Kidney glomerular epithelial cell (primary cell): ENCODE data around the gene UBE2M.
"Not testable (repeated sequence)": the region's sequence is repeated elsewhere in the genome, so short reads cannot be mapped to it uniquely, and the experiment has no call there.

Experiments used
- DNase-seq: peaks from one replicate; lab custom pipeline; 2025; lab: John Stamatoyannopoulos, UW

The UBE2M gene

GRCh38 chr19:58539169-58539559 lies 19.2 kb downstream of the UBE2M start:
- DNase-seq, result not testable (repeated sequence)

DNA sequence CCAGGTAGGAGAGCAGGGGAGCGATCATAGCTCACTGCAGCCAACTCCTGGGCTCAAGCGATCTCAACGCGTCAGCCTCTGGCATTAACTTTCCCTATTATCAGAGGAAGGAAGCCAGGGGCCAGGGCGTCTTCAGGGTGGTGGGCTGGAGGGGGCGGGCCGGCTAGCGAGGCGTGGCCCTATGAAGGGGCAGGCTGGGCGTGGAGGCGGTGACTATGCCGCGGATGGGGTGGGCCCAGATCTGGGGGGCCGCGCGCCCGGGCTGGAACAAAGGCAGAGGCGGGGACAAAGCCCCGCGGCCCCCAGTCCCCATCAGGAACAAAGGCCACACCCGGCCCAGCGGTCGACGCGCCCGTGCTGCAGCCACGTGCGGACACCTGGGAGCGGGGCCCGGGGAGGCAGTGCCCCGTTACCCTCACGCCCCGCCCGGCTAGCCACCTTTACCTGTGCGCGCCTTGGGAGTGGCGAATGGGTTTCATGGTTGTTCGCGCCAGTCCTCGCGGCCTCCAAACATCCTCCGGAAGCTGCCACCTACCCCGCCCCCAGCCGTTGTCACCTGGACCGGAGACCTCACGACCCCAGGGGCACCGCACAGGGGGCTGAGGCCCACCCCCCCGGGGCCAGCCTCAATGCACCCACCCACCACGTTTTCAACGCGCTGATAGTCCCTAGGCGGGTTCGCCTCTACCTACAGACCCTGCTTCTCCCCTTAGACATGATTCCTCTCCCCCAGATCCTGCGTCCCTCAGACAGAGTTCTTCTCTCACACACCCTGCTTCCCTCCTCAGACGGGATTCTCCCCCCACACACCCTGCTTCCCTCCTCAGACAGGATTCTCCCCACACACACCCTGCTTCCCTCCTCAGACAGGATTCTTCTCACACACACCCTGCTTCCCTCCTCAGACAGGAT lies 19.9 kb downstream of the UBE2M start:
- no peak for DNase-seq

GRCh38 chr19:58536852-58537798 lies 21.3 kb downstream of the UBE2M start:
- DNase-seq, result no peak

- DNase-seq, result no peak
Observed at GRCh38 chr19:58535857-58536256, 22.6 kb downstream of the UBE2M start.

- DNase-seq, result no peak
Observed at GRCh38 chr19:58531034-58531840, 27.2 kb downstream of the UBE2M start.

- no peak for DNase-seq
Observed at GRCh38 chr19:58529405-58529804, 29.0 kb downstream of the UBE2M start.

- DNase-seq, result no peak
Observed at GRCh38 chr19:58522709-58523108, 35.7 kb downstream of the UBE2M start.

- DNase-seq, result no peak
Observed at GRCh38 chr19:58521651-58522050, 36.8 kb downstream of the UBE2M start.

DNA sequence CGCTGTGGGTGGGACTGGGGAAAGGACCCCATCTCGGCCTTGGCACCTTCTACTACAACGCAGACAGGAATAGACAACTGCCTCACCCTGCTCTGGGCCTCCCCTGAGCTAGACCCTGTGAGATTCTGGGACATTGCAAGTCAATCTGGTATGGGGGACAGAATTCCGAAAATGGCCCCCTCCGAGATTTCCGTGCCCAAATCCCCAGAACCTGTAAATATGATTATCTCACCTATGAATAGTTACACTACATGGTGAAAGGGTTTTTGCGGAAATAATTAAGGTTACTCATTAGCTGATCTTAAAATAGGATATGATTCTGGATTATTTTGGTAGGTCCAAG lies 38.2 kb downstream of the UBE2M start:
- DNase-seq, result no peak

DNA sequence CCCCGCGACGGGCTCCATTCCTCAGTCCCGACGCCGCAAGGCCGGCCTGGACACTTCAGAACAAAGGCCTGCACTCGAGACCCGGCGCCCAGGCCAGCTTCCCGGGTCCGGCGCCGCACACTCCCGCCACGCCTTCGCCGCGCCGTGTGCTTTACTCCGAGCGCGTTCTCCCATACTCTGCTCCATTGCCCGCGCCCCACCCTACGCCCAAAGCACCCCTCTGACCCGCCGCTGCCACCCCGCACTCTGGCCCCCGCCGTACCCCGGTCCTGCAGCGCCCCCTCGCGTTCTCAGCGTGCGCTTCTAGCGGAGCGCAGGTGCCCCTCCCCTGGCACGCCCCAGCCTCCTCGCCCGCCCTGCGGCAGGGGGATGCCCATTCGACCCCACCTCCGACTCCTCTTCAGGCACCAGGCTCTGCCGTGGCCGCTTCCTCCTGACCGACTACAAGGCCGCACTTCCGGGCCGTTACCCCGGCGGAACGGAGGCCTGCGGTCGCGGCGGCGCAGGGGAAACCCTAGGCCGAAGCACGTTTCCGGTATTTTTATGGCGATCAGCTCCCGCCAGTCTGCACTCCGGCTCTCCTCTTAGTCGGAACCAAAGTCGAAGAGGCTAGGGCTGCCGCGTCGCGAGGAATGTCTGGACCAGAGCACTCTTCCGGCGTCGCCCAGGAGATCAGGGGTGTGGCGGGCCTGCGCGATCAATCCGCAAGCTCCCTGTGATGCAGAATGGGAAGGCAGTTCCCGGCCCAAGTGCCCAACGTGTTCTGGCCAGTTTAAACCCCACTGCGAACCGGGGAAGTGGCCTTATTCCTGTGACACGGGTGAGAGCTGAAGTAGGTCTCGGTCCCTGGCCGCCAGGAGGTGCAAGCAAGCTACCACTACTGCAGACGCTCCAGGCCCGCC lies 38.8 kb downstream of the UBE2M start, which contains the start of gene ZBTB45:
TSS of gene ZBTB45 (minus strand) at position 456 of the 902 bp plus-strand sequence. CDS start 2,137 bp downstream, outside the sequence.
- peak; percentile 97 for DNase-seq

GRCh38 chr19:58519087-58519354 lies 39.4 kb downstream of the UBE2M start:
- DNase-seq, result peak; percentile 33

GRCh38 chr19:58518256-58519086 lies 39.9 kb downstream of the UBE2M start:
- no peak for DNase-seq

DNA sequence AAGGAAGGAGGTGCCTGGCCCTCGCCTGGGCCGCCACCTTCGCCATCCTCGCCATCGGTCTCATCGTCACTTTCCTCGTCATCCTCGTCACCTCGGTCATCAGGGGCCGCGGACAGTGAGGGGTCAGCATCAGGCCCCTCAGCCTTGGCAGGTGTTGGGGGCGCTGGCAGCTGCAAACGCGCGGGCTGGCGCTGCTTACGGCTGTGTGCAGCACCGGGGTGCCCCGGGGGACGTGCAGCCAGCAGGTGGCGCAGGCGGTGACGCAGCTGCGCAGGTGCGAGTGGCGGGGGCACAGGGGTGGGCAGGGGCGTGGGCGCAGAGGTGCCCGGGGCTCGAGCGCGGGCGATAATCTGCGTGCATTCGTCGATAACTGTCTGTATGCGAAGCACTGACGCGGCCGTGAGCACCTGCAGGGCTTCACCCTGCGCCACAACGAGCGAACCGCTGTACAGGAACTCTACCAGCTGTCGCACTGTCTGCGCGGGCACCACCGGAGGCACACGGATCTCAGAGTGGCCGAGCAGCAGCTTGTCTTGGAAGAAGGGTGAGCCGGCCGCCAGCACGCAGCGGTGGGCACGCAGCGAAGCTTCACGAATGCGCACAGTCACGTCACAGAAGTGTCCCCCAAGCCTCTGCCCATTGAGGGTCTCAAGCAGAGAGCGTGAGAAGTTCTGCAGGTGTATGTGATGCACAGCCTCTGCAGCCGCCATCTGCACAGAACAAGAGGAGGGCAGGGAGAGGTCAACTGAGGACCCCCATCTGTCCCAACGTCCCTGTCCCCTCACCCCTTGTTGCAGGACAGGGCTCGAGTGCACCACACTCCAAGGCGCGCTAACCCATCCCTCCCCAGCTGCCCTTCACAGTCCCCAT lies 41.2 kb downstream of the UBE2M start:
- DNase-seq, result no peak

DNA sequence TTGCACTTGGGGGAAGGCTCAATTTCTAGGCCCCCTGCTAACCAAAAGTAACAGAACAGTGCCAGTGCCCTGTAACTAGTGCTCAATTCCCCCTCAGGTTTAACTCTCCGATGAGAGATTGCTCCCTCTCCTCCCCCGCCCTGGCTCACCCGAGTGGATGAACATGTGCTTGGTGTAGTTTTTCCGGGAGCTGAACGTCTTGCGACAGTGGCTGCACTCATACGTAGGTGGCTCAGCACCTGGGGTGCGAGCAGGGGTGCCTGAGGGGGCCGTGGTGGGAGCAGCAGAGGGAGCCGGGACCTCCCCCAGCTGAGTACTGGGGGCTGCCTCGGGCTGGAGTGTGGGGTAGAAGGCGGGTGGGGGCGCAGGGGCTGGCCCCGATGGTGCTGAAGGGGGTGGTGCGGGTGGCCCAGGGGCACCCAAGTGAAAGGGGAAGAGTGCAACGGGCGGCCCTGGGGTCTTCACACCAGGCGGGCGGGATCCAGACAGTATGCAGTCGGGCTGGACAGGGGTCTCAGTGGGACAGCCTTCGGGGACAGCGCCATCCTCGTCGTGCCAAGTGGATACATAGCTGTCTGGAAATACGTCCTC lies 42.1 kb downstream of the UBE2M start:
- no peak for DNase-seq

- no peak for DNase-seq
Observed at GRCh38 chr19:58515259-58515658, 43.2 kb downstream of the UBE2M start.

- DNase-seq, result no peak
Observed at GRCh38 chr19:58514564-58515022, 43.8 kb downstream of the UBE2M start.

GRCh38 chr19:58513694-58514563 lies 44.5 kb downstream of the UBE2M start:
- DNase-seq, result peak; percentile 37
